Panc1 (cell line): ENCODE measurements around the gene GRB7. TPM values are rescaled to one million over a fixed set of nuclear protein-coding genes. Genes with fewer than 3 reads are reported as not detected.
A peak's percentile ranks its signal among the peaks of the same experiment; 100 is the strongest.

ENCODE experiments used
- ATAC-seq: fragments of 200-7000 bp; cut with Tn5 transposase; 2 replicates; pipeline ENCODE4 v1.9.1; 2020; ENCODE audit warnings: mild to moderate bottlenecking, moderate library complexity
- BruUV-seq: library from RNA; stranded (reverse); fragments of 400-500 nt; replicated peaks from 2 replicates; lab custom pipeline; 2021; lab: Mats Ljungman, UMichigan
- CTCF ChIA-PET: fragments of 300-600 bp; sonication (Branson Sonifier 250); formaldehyde crosslinking; loops from one replicate; lab custom pipeline; 2022; ENCODE audit warnings: antibody characterized with exemption; lab: Charles Lee
- POLR2A ChIA-PET: fragments of 300-600 bp; sonication (Branson Sonifier 250); formaldehyde crosslinking; loops from one replicate; lab custom pipeline; 2022; ENCODE audit warnings: antibody characterized with exemption; lab: Charles Lee
- DNase-seq: peaks from one replicate; pipeline ENCODE4 v3.0.0-alpha.2; 2010; ENCODE audit warnings: low read depth, low spot score
- H3K27ac ChIP-seq: 2 replicates; pipeline ENCODE4 v1.5.1; 2011; ENCODE audit warnings: mild to moderate bottlenecking, low read length, inconsistent platforms
- H3K27me3 ChIP-seq: fragments of 200-500 bp; sonication (Bioruptor generic); 2 replicates; pipeline ENCODE4 v1.6.0; 2014; ENCODE audit warnings: low read length, inconsistent platforms; ENCODE audit not compliant: control insufficient read depth, insufficient read depth
- H3K36me3 ChIP-seq: fragments of 200-500 bp; sonication (Bioruptor generic); 2 replicates; pipeline ENCODE4 v1.5.1; 2014; ENCODE audit warnings: inconsistent platforms, mild to moderate bottlenecking, low read length, moderate library complexity; ENCODE audit not compliant: control insufficient read depth, insufficient read depth
- H3K4me1 ChIP-seq: 2 replicates; pipeline ENCODE4 v1.5.1; 2011; ENCODE audit warnings: inconsistent platforms, mild to moderate bottlenecking, low read length, moderate library complexity; ENCODE audit not compliant: control insufficient read depth, insufficient read depth
- H3K4me3 ChIP-seq, 2 experiments: 2 replicates each; pipeline ENCODE4 v1.5.1; 2011 to 2012; ENCODE audit warnings: low read depth in 2 of 2, low read length in 2 of 2, mild to moderate bottlenecking in 2 of 2, inconsistent platforms in 1 of 2, moderate library complexity in 1 of 2
- H3K9me3 ChIP-seq: fragments of 200-500 bp; sonication (Bioruptor generic); 2 replicates; pipeline ENCODE4 v1.5.1; 2014; ENCODE audit warnings: low read depth, mild to moderate bottlenecking, inconsistent platforms, low read length, moderate library complexity; ENCODE audit not compliant: control insufficient read depth, insufficient read depth
- CTCF ChIP-seq: fragments of 450-650 bp; IDR thresholded peaks from 2 replicates; pipeline ENCODE4 v1.5.1; 2017; ENCODE audit warnings: mild to moderate bottlenecking
- POLR2AphosphoS5 ChIP-seq: IDR thresholded peaks from 2 replicates; pipeline ENCODE4 v1.6.1; 2012; ENCODE audit warnings: mild to moderate bottlenecking, low read depth, low read length, moderate library complexity
- REST ChIP-seq, 2 experiments: IDR thresholded peaks; 2 replicates each; pipeline ENCODE4 v1.6.1; 2011 to 2012; ENCODE audit warnings: low read depth in 2 of 2, control low read depth in 1 of 2, low read length in 1 of 2, mild to moderate bottlenecking in 1 of 2, moderate library complexity in 1 of 2; ENCODE audit not compliant: insufficient read depth in 1 of 2
- SIN3A ChIP-seq: IDR thresholded peaks from 2 replicates; pipeline ENCODE4 v1.6.1; 2012; ENCODE audit warnings: low read depth, mild to moderate bottlenecking, low read length, moderate library complexity, borderline replicate concordance; ENCODE audit not compliant: insufficient read depth
- TCF7L2 ChIP-seq: IDR thresholded peaks from 2 replicates; pipeline ENCODE4 v1.6.1; 2011; ENCODE audit warnings: mild to moderate bottlenecking, low read depth, low read length, inconsistent platforms
- in situ Hi-C: cut with HindIII; loops from 2 replicates; pipeline ENCODE4 v1.10.0; 2016; ENCODE audit warnings: low sequenced_read_pairs, low pct_unique_long_range_greater_than_20kb
- intact Hi-C: fragments of 100-400 bp; cut with micrococcal nuclease; formaldehyde crosslinking; loops from one replicate; pipeline ENCODE4 v1.10.0; 2022; ENCODE audit not compliant: unreplicated experiment
- total RNA-seq: library from RNA; stranded (reverse); gene quantifications from one replicate; pipeline ENCODE4 v1.2.1, GENCODE V29; 2021; ENCODE audit not compliant: unreplicated experiment

The GRB7 gene
- total RNA-seq, 1 experiment from 2014 or later: 2.8 TPM

GRCh38 chr17:39740357-39741111 is 2.8 kb downstream of the GRB7 start:
- Histone ChIP-seq H3K36me3 (no peaks in the 10 kb centered on the region; the same call in 1 of the 2 replicates), H3K4me1 (peaks cover 32% of the 10 kb centered on the region), H3K27ac (peak overlapping the region; percentile 77), H3K27me3 (no peaks in the 10 kb centered on the region), H3K4me3 (peak overlapping the region in 1 of 2 experiments; percentile 65; a peak in 2 of 4 replicates), H3K9me3 (no peaks in the 10 kb centered on the region)
- TF ChIP-seq POLR2AphosphoS5: no peak
- no peak for TF ChIP-seq CTCF
- in situ Hi-C loops: no loop called here
- ChIA-PET CTCF (no interaction called here), POLR2A (interaction anchor here (0.8 kb wide), 1 partner anchor 11 kb away, joined by 4 read pairs; the partner anchor contains the start of gene MIEN1)
- no TSS peak for BruUV-seq
- intact Hi-C loops: no loop called here
- ATAC-seq: peak; percentile 49
- DNase-seq: no peak

GRCh38 chr17:39742126-39742855 is 4.6 kb downstream of the GRB7 start:
- H3K9me3 ChIP-seq: no peaks in the 10 kb centered on the region
- peaks cover 32% of the 10 kb centered on the region for H3K4me1 ChIP-seq
- H3K4me3 ChIP-seq: no peak overlapping the region
- POLR2A ChIA-PET: no interaction called here
- no peak overlapping the region for H3K27ac ChIP-seq
- no peak for ATAC-seq
- CTCF ChIA-PET: no interaction called here
- no peaks in the 10 kb centered on the region; the same call in 1 of the 2 replicates for H3K36me3 ChIP-seq
- intact Hi-C loops (no loop called here), in situ Hi-C loops (no loop called here)
- no peaks in the 10 kb centered on the region for H3K27me3 ChIP-seq
- TF ChIP-seq POLR2AphosphoS5 (no peak), SIN3A (no peak), CTCF (no peak), TCF7L2 (no peak), REST (IDR thresholded peaks at IDR 0.05; ENCODE audit: insufficient read depth in 1 of 2, low read depth in 2 of 2, low read length in 1 of 2) (no peak)
- BruUV-seq: no TSS peak
- DNase-seq: no peak
